Endothelial cell of umbilical vein (primary cell): ENCODE measurements around the gene MICA. TPM values are rescaled to one million over a fixed set of nuclear protein-coding genes. Genes with fewer than 3 reads are reported as not detected.

ENCODE experiments used
- BruUV-seq: library from RNA; stranded (reverse); fragments of 400-500 nt; replicated peaks from 2 replicates; lab custom pipeline; 2021; lab: Mats Ljungman, UMichigan
- CTCF ChIA-PET: fragments of 300-600, 350-600 bp; sonication (Branson Sonifier 250); formaldehyde crosslinking; loops from one replicate; lab custom pipeline; 2021; ENCODE audit warnings: antibody characterized with exemption, inconsistent platforms; lab: Charles Lee
- POLR2A ChIA-PET: fragments of 300-600, 350-600 bp; sonication (Branson Sonifier 250); formaldehyde crosslinking; loops from one replicate; lab custom pipeline; 2021; ENCODE audit warnings: antibody characterized with exemption, inconsistent platforms; lab: Charles Lee
- DNase-seq: peaks from one replicate; pipeline ENCODE4 v3.0.0-alpha.2; 2011; ENCODE audit warnings: low read depth, low spot score
- FAIRE-seq: peaks from 2 replicates; lab custom pipeline; 2011; peaks lifted over from hg19 to GRCh38; lab: Jason Lieb, UNC
- H2AFZ ChIP-seq: 2 replicates; pipeline ENCODE4 v1.6.0; 2012; ENCODE audit warnings: low read depth, low read length, control low read depth, inconsistent platforms
- H3K27ac ChIP-seq: 2 replicates; pipeline ENCODE4 v1.5.1; 2011; ENCODE audit warnings: low read depth, mild to moderate bottlenecking, control low read depth, low read length, moderate library complexity; ENCODE audit not compliant: insufficient read depth
- H3K27me3 ChIP-seq, 2 experiments: 2 replicates each; pipeline versions ENCODE4 v1.6.0 to v1.6.1; 2011; ENCODE audit warnings: low read length in 2 of 2, mixed read lengths in 1 of 2; ENCODE audit not compliant: control insufficient read depth in 2 of 2, insufficient read depth in 2 of 2
- H3K36me3 ChIP-seq, 2 experiments: 2 replicates in 1 of 2; 3 replicates in 1 of 2; pipeline ENCODE4 v1.5.1; 2011; ENCODE audit warnings: low read length in 2 of 2, mild to moderate bottlenecking in 1 of 2, moderate library complexity in 1 of 2; ENCODE audit not compliant: control insufficient read depth in 2 of 2, insufficient read depth in 2 of 2; ENCODE audit errors: extremely low read depth in 1 of 2
- H3K4me1 ChIP-seq: 3 replicates; pipeline ENCODE4 v1.5.1; 2011; ENCODE audit warnings: mild to moderate bottlenecking, low read length; ENCODE audit not compliant: control insufficient read depth, insufficient read depth; ENCODE audit errors: extremely low read depth
- H3K4me2 ChIP-seq: 2 replicates; pipeline ENCODE4 v1.6.1; 2011; ENCODE audit warnings: low read length, control low read depth, mixed read lengths; ENCODE audit not compliant: insufficient read depth
- H3K4me3 ChIP-seq, 3 experiments: fragments of 200-600 bp in 1 of 3; sonication (generic), shearing (Covaris generic) in 1 of 3; replicated peaks in 1 of 3; 2 replicates each; pipeline ENCODE4 v1.5.1; 2011 to 2016; ENCODE audit warnings: control low read depth in 3 of 3, low read length in 3 of 3, mild to moderate bottlenecking in 2 of 3, inconsistent platforms in 1 of 3, low read depth in 1 of 3, moderate library complexity in 1 of 3; ENCODE audit not compliant: insufficient read depth in 1 of 3
- H3K79me2 ChIP-seq: 2 replicates; pipeline ENCODE4 v1.6.0; 2012; ENCODE audit warnings: low read length, inconsistent platforms; ENCODE audit not compliant: control insufficient read depth, insufficient read depth
- H3K9ac ChIP-seq: replicated peaks from 2 replicates; pipeline ENCODE3; 2011; ENCODE audit warnings: low read length, control low read depth; ENCODE audit not compliant: insufficient read depth; ENCODE audit errors: extremely low read depth
- H3K9me1 ChIP-seq: replicated peaks from 3 replicates; pipeline ENCODE4 v1.6.0; 2011; ENCODE audit warnings: mild to moderate bottlenecking, low read length; ENCODE audit not compliant: control insufficient read depth, insufficient read depth; ENCODE audit errors: extremely low read depth
- H3K9me3 ChIP-seq: replicated peaks from 2 replicates; pipeline ENCODE4 v1.5.1; 2012; ENCODE audit warnings: low read length, inconsistent platforms; ENCODE audit not compliant: control insufficient read depth, insufficient read depth
- H4K20me1 ChIP-seq: replicated peaks from 2 replicates; pipeline ENCODE3; 2011; ENCODE audit warnings: mild to moderate bottlenecking, low read length; ENCODE audit not compliant: control insufficient read depth, insufficient read depth; ENCODE audit errors: extremely low read depth
- EZH2 ChIP-seq: IDR thresholded peaks from 2 replicates; pipeline ENCODE4 v1.6.1; 2012; ENCODE audit warnings: borderline replicate concordance, low read depth, mild to moderate bottlenecking, moderate library complexity, low read length, inconsistent platforms; ENCODE audit not compliant: severe bottlenecking
- GATA2 ChIP-seq: IDR thresholded peaks from 2 replicates; pipeline ENCODE4 v1.7.0; 2011; ENCODE audit warnings: low read depth, mild to moderate bottlenecking, moderate library complexity, mixed read lengths, low read length; ENCODE audit not compliant: insufficient read length, insufficient read depth
- JUN ChIP-seq: IDR thresholded peaks from 2 replicates; pipeline ENCODE4 v1.6.1; 2011; ENCODE audit warnings: borderline replicate concordance, low read depth; ENCODE audit not compliant: insufficient read length, insufficient read depth
- MYC ChIP-seq: IDR thresholded peaks from one replicate; pipeline ENCODE4 v1.6.1; 2011; ENCODE audit warnings: mild to moderate bottlenecking, low read depth, low read length
- POLR2AphosphoS5 ChIP-seq: IDR thresholded peaks from 2 replicates; pipeline ENCODE4 v1.6.1; 2012; ENCODE audit warnings: low read depth, mild to moderate bottlenecking, control low read depth, low read length, moderate library complexity; ENCODE audit not compliant: insufficient read depth
- dilution Hi-C: fragments of 300-500 bp; cut with MboI; formaldehyde crosslinking; loops from one replicate; pipeline ENCODE4 v1.15.0; 2019; ENCODE audit warnings: low sequenced_read_pairs; ENCODE audit not compliant: extremely low pct_ligation_motif_present
- intact Hi-C: fragments of 100-400 bp; cut with micrococcal nuclease; formaldehyde crosslinking; loops from one replicate; pipeline ENCODE4 v1.10.0; 2022
- polyA plus RNA-seq, 4 experiments: library from polyadenylated mRNA; depleted of rRNA in 3 of 4; stranded (reverse) in 3 of 4; unstranded in 1 of 4; fragments of >200 nt; gene quantifications; 2 replicates each; pipeline versions ENCODE4 v1.2.1 to v1.2.3, GENCODE V29; 2011 to 2012; ENCODE audit warnings: missing spikeins in 1 of 4
- total RNA-seq: library from RNA; stranded (reverse); gene quantifications from 2 replicates; pipeline ENCODE4 v1.2.3, GENCODE V29; 2021
- TF ChIP-seq, protein P1 (sequence below), 2 donors: IDR thresholded peaks; 1 replicate in 1 of 2; 2 replicates in 1 of 2; pipeline ENCODE4 v1.5.1; 2011; ENCODE audit warnings: low read length in 2 of 2, mild to moderate bottlenecking in 2 of 2, moderate library complexity in 2 of 2, control low read depth in 1 of 2, inconsistent platforms in 1 of 2, low read depth in 1 of 2; ENCODE audit not compliant: insufficient read depth in 1 of 2; ENCODE audit errors: extremely low read depth in 1 of 2
- TF ChIP-seq, protein P2 (sequence below): IDR thresholded peaks from 2 replicates; pipeline ENCODE4 v1.6.1; 2011; ENCODE audit not compliant: insufficient read depth, insufficient read length

MICA gene
- total and polyA plus RNA-seq, 2 donors (not counting 3 experiments of a cell fraction or from before 2014, with no cell fraction given): 42.5 to 99.3 TPM

DNA sequence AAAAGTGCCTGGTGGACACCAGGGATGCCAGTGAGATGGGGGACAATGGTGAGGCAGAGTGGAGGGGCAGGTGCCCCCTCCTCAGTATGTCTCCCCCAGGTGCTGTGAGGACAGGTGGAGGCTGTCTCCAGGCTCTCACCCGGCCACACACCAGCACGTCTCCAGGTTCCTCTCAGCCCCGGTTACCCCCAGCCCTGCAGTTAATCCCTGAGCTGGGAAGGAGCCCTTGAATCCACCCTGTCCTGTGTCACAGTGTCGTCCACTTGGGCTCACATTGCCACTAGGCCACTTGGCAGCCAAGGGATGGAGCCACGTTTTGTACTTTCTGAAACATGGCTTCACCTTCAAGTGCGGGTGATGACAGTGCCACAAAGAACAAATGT lies 24.7 kb upstream of the MICA start:
- no peaks in the 10 kb centered on the region for H4K20me1 ChIP-seq
- peaks cover 14 to 24% of the 10 kb centered on the region in 2 experiments for H3K27me3 ChIP-seq
- H3K36me3 ChIP-seq: no peaks in the 10 kb centered on the region
- no peak overlapping the region for H2AFZ ChIP-seq
- H3K4me1 ChIP-seq: no peaks in the 10 kb centered on the region
- intact Hi-C loops (no loop called here), dilution Hi-C loops (no loop called here)
- no TSS peak for BruUV-seq
- H3K4me3 ChIP-seq: no peak overlapping the region
- CTCF ChIA-PET: interaction anchor here (0.9 to 5.0 kb wide), 2 partner anchors 12 to 251 kb away, joined by 3 to 29 read pairs; no protein-coding TSS in a partner anchor
- no peaks in the 10 kb centered on the region for H3K79me2 ChIP-seq
- H3K9me3 ChIP-seq: no peaks in the 10 kb centered on the region
- DNase-seq: no peak
- no peak overlapping the region for H3K4me2 ChIP-seq
- no peak overlapping the region for H3K9ac ChIP-seq
- no peaks in the 10 kb centered on the region for H3K9me1 ChIP-seq
- TF ChIP-seq EZH2 (no peak), GATA2 (no peak)
- no peak overlapping the region for H3K27ac ChIP-seq
- POLR2A ChIA-PET: no interaction called here
- FAIRE-seq: no peak

DNA sequence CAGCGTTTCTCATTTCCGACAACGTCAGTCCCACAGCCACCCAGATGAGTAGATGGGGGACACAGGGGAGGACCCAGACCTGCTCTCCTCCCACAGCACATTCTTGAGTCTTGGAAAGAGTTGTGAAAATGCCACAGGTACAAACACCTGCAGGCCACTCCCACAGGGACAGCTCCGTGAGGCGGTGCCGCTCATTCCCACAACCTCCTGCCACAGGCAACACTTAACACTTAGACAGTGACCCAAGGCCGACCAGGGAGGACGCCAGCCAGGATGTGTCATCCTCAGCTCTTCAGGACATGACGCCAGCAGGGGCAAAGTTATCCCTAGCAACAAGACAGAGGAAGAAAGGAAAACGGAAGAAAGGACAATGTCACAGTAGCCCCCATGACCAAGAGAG lies 23.5 kb upstream of the MICA start:
- POLR2A ChIA-PET: no interaction called here
- no peak overlapping the region for H3K4me3 ChIP-seq

More for the DNA sequence above, 23.5 kb upstream of the MICA start:
- Histone ChIP-seq H3K9me3 (no peaks in the 10 kb centered on the region), H4K20me1 (no peaks in the 10 kb centered on the region), H3K36me3 (no peaks in the 10 kb centered on the region), H3K27ac (no peak overlapping the region), H3K9me1 (no peaks in the 10 kb centered on the region), H3K27me3 (peaks cover 16 to 20% of the 10 kb centered on the region in 2 experiments), H2AFZ (no peak overlapping the region), H3K4me1 (no peaks in the 10 kb centered on the region), H3K9ac (no peak overlapping the region), H3K4me2 (no peak overlapping the region), H3K79me2 (no peaks in the 10 kb centered on the region)
- dilution Hi-C loops: no loop called here
- DNase-seq (no peak), FAIRE-seq (no peak)
- intact Hi-C loops: no loop called here
- CTCF ChIA-PET: interaction anchor here (0.8 to 4.6 kb wide), 4 partner anchors 13 to 243 kb away, joined by 3 to 28 read pairs (median 4); no protein-coding TSS in a partner anchor
- TF ChIP-seq JUN: no peak
- TF ChIP-seq MYC: no peak
- no peak for TF ChIP-seq POLR2AphosphoS5
- no peak for TF ChIP-seq GATA2
- TF ChIP-seq, protein P1, sequence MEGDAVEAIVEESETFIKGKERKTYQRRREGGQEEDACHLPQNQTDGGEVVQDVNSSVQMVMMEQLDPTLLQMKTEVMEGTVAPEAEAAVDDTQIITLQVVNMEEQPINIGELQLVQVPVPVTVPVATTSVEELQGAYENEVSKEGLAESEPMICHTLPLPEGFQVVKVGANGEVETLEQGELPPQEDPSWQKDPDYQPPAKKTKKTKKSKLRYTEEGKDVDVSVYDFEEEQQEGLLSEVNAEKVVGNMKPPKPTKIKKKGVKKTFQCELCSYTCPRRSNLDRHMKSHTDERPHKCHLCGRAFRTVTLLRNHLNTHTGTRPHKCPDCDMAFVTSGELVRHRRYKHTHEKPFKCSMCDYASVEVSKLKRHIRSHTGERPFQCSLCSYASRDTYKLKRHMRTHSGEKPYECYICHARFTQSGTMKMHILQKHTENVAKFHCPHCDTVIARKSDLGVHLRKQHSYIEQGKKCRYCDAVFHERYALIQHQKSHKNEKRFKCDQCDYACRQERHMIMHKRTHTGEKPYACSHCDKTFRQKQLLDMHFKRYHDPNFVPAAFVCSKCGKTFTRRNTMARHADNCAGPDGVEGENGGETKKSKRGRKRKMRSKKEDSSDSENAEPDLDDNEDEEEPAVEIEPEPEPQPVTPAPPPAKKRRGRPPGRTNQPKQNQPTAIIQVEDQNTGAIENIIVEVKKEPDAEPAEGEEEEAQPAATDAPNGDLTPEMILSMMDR (IDR thresholded peaks at IDR 0.05; ENCODE audit: extremely low read depth in 1 of 2, insufficient read depth in 1 of 2, low read depth in 1 of 2, low read length in 2 of 2): no peak
- TF ChIP-seq EZH2: no peak
- TF ChIP-seq, protein P2, sequence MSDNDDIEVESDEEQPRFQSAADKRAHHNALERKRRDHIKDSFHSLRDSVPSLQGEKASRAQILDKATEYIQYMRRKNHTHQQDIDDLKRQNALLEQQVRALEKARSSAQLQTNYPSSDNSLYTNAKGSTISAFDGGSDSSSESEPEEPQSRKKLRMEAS: no peak
- no TSS peak for BruUV-seq
